ENCODE data around the gene ADD1. TPM values are rescaled to one million over a fixed set of nuclear protein-coding genes. Genes with fewer than 3 reads are reported as not detected.
"Not testable (repeated sequence)": the region's sequence is repeated elsewhere in the genome, so short reads cannot be mapped to it uniquely, and the experiment has no call there.

Gene ADD1
- total RNA-seq, 1 donor from 2014 or later = 274 TPM

DNA sequence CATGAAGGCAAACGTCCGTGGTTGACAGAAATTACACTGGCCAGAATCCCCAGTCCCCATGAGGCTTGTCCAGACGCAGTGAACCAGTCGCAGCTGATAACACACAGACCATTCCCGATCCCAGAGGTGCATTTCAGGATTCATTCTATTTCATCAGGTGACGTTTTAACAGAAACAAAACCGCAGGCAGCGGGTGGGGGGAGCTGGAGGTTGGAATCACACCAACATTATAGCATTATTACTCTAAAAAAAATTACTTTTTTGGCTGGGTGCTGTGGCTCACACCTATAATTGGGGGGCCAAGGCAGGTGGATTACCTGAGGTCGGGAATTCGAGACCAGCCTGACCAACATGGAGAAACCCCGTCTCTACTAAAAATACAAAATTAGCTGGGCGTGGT lies 94.3 kb downstream of the ADD1 start:
- peaks cover 22% of the 10 kb centered on the region for H3K4me1 Mint-ChIP-seq (ENCODE audit: unreplicated experiment)
- no peak overlapping the region for H3K27ac Mint-ChIP-seq (ENCODE audit: unreplicated experiment)
- H3K27me3 Mint-ChIP-seq (ENCODE audit: unreplicated experiment) = no peaks in the 10 kb centered on the region
- no peak overlapping the region for H3K4me3 Mint-ChIP-seq (ENCODE audit: unreplicated experiment)
- H3K9me3 Mint-ChIP-seq (ENCODE audit: unreplicated experiment) = no peaks in the 10 kb centered on the region
- peaks cover 25% of the 10 kb centered on the region for H3K36me3 Mint-ChIP-seq (ENCODE audit: unreplicated experiment)
- DNase-seq (ENCODE audit: extremely low spot score, unreplicated experiment) = no peak
- TF ChIP-seq, protein P1, sequence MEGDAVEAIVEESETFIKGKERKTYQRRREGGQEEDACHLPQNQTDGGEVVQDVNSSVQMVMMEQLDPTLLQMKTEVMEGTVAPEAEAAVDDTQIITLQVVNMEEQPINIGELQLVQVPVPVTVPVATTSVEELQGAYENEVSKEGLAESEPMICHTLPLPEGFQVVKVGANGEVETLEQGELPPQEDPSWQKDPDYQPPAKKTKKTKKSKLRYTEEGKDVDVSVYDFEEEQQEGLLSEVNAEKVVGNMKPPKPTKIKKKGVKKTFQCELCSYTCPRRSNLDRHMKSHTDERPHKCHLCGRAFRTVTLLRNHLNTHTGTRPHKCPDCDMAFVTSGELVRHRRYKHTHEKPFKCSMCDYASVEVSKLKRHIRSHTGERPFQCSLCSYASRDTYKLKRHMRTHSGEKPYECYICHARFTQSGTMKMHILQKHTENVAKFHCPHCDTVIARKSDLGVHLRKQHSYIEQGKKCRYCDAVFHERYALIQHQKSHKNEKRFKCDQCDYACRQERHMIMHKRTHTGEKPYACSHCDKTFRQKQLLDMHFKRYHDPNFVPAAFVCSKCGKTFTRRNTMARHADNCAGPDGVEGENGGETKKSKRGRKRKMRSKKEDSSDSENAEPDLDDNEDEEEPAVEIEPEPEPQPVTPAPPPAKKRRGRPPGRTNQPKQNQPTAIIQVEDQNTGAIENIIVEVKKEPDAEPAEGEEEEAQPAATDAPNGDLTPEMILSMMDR (IDR thresholded peaks at IDR 0.05) = no peak

DNA sequence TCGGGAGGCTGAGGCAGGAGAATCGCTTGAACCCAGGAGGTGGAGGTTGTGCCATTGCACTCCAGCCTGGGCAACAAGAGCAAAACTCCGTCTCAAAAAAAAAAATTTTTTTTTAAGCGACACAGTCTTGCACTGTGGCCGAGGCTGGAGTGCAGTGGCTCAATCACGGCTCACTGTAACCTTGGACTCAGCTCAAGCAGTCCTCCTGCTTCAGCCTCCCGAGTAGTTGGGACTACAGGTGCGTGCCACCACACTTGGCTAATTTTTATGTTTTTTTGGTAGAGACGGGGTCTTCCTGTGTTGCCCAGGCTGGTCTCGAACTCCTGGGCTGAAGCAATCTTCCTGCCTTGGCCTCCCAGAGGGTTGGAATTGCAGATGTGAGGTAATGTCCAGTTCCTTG lies 94.8 kb downstream of the ADD1 start:
- Mint-ChIP-seq H3K4me1 (ENCODE audit: unreplicated experiment) (peaks cover 18% of the 10 kb centered on the region), H3K36me3 (ENCODE audit: unreplicated experiment) (peaks cover 25% of the 10 kb centered on the region)
- not testable (repeated sequence) for H3K9me3 Mint-ChIP-seq (ENCODE audit: unreplicated experiment); H3K27me3 Mint-ChIP-seq (ENCODE audit: unreplicated experiment); H3K4me3 Mint-ChIP-seq (ENCODE audit: unreplicated experiment); DNase-seq (ENCODE audit: extremely low spot score, unreplicated experiment); H3K27ac Mint-ChIP-seq (ENCODE audit: unreplicated experiment)

DNA sequence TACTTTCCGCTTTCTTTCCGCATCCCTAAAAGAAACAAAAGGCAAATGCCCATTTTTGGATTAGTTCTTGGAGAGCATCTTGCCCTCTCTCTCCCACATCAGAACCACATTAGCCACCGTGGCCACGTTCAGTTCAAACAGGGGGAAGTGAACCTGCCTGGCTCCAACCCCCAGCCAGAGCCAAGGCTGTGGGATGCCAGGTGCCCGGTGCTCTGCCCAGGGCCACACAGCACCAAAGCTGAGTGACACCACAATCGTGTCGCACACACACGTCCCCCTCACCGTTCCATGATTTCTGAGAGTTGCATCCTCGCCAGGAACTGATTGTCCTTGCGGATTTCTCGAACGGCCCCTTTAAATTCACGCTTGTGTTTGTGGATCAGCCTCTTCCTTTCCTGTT lies 95.3 kb downstream of the ADD1 start:
- Mint-ChIP-seq H3K36me3 (ENCODE audit: unreplicated experiment) (peaks cover 28% of the 10 kb centered on the region), H3K27me3 (ENCODE audit: unreplicated experiment) (no peaks in the 10 kb centered on the region), H3K27ac (ENCODE audit: unreplicated experiment) (no peak overlapping the region), H3K9me3 (ENCODE audit: unreplicated experiment) (no peaks in the 10 kb centered on the region), H3K4me3 (ENCODE audit: unreplicated experiment) (no peak overlapping the region), H3K4me1 (ENCODE audit: unreplicated experiment) (peaks cover 16% of the 10 kb centered on the region)
- no peak for DNase-seq (ENCODE audit: extremely low spot score, unreplicated experiment)
- TF ChIP-seq, protein P1 (IDR thresholded peaks at IDR 0.05) = no peak

DNA sequence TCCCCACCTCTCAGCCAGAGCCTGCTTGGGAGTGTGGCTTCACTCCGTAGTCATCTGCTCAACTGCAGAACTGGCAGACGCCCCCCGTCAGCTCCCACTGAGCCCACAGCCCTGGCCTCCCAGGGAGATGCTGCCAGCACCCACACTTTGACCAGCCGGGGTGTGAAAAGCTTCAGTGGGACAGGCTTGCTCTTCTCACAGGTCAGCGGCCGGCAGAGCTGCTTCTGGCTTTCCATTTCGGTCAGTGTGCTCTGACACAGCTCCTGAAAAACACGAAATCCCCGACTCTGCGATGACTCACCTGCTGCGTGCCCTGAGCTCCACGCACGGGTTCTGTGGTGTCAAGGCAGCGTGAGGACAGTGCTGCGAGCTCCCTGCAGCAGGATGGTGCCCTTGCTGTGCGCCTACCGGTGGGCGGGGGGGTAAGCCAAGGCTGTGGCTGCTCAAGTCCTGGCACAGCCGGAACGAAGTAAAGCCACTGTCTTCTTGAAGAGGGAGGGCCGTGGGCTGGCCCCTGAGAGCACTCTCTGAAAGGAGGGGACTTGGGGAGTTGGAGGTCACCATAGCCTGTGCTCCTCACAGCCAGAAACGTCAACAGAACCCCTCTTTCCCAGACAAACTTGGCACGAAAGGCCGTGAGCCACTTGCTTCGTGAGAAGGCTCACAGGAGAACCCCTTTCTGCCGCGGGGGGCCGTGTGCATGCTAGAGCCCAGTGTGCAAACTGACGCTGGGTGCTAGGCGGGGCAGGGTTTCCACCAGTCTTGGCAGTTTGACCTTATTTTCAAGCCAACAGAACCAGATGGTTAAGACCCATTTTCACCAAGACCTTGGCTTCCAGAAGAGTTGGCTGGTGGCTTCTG lies 96.0 kb downstream of the ADD1 start:
- TF ChIP-seq, protein P1 (IDR thresholded peaks at IDR 0.05) = no peak
- peaks cover 16% of the 10 kb centered on the region for H3K4me1 Mint-ChIP-seq (ENCODE audit: unreplicated experiment)

DNA sequence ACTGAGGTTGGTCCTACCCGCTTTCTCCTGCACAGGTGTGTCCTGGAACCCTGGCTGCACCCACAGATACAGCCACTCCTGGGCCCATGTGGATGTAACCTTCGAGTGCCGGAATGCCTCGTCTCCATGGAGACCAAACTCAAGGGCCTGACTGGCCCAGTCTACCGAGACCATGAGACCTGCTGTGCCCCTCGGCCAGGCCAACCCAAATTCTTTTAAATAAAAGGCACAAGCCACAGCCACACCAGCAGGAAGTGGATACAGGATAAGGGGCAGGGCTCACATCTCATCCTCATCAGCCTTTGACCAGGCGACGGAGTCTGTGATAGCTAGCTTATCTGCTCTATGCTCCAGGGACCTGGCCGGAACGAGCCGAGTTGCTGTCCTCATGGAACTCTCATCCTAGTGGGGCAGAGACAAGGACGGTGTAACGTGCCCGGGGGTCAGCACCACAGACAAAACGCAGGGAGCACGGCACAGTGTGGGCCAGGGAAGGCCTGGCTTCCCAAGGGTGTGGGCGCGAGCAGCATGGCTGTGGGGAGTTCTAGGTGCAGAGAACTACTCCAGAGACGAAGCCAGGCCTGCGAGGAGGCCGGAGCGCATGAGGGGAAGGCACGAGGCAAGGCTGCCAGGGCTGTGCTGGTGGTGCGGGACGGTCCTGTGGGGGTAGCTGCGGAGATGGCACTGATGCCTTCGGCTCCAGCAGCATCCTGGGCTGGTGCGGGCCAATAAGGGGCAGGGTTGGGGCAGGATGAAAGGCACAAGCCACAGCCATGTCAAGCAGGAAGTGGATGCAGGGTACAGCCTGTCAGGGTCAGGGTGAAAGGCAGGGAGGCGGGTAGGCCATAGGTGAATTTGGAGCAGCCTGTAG lies 96.9 kb downstream of the ADD1 start:
- Mint-ChIP-seq H3K27me3 (ENCODE audit: unreplicated experiment) (no peaks in the 10 kb centered on the region), H3K9me3 (ENCODE audit: unreplicated experiment) (no peaks in the 10 kb centered on the region), H3K4me3 (ENCODE audit: unreplicated experiment) (no peak overlapping the region), H3K36me3 (ENCODE audit: unreplicated experiment) (peaks cover 39% of the 10 kb centered on the region), H3K27ac (ENCODE audit: unreplicated experiment) (no peak overlapping the region), H3K4me1 (ENCODE audit: unreplicated experiment) (peaks cover 14% of the 10 kb centered on the region)
- no peak for DNase-seq (ENCODE audit: extremely low spot score, unreplicated experiment)
- TF ChIP-seq, protein P1 (IDR thresholded peaks at IDR 0.05) = no peak

More for the DNA sequence above, 96.0 kb downstream of the ADD1 start:
- Mint-ChIP-seq H3K9me3 (ENCODE audit: unreplicated experiment) (no peaks in the 10 kb centered on the region), H3K4me3 (ENCODE audit: unreplicated experiment) (no peak overlapping the region), H3K36me3 (ENCODE audit: unreplicated experiment) (peaks cover 32% of the 10 kb centered on the region), H3K27me3 (ENCODE audit: unreplicated experiment) (no peaks in the 10 kb centered on the region), H3K27ac (ENCODE audit: unreplicated experiment) (no peak overlapping the region)
- DNase-seq (ENCODE audit: extremely low spot score, unreplicated experiment) = no peak

Measured in osteocyte (in vitro differentiated cells).